Large intestine (tissue), 3 donors: ENCODE data around the gene PRICKLE1. TPM values are rescaled to one million over a fixed set of nuclear protein-coding genes. Genes with fewer than 3 reads are reported as not detected.

Experiments
- DNase-seq, 2 donors: peaks; one replicate each; pipeline versions ENCODE4 v3.0.0 to v3.0.0-alpha.2; 2013
- H3K27ac ChIP-seq: one replicate; pipeline ENCODE4 v1.5.1; 2013; ENCODE audit warnings: low read length
- H3K27me3 ChIP-seq: 2 replicates; pipeline ENCODE4 v1.6.1; 2013; ENCODE audit warnings: low read length; ENCODE audit not compliant: control insufficient read depth, insufficient read depth
- H3K36me3 ChIP-seq: 2 replicates; pipeline ENCODE4 v1.6.1; 2013; ENCODE audit warnings: low read length; ENCODE audit not compliant: control insufficient read depth, insufficient read depth
- H3K4me1 ChIP-seq: one replicate; pipeline ENCODE4 v1.6.1; 2013; ENCODE audit warnings: low read length; ENCODE audit not compliant: control insufficient read depth, insufficient read depth
- H3K4me3 ChIP-seq: one replicate; pipeline ENCODE4 v1.5.1; 2013; ENCODE audit warnings: low read length
- H3K9me3 ChIP-seq: one replicate; pipeline ENCODE4 v1.6.1; 2013; ENCODE audit warnings: mild to moderate bottlenecking, low read depth, low read length, moderate library complexity; ENCODE audit not compliant: control insufficient read depth
- WGBS: methylation state at CpG from one replicate; pipeline ENCODE4 v1.1.5; 2013; ENCODE audit warnings: low lambda C conversion rate; ENCODE audit not compliant: insufficient coverage; 5-methylcytosine and 5-hydroxymethylcytosine counted together
- polyA plus RNA-seq: library from polyadenylated mRNA; unstranded; fragments of 120-200 nt; gene quantifications from one replicate; pipeline ENCODE4 v1.2.1, GENCODE V29; 2013

Gene PRICKLE1
- polyA plus RNA-seq, 1 donor = 6.0 TPM

GRCh38 chr12:42444192-42444943 lies 145.2 kb downstream of the PRICKLE1 start:
- H3K27me3 ChIP-seq = no peaks in the 10 kb centered on the region
- 80% methylated on average over 1 of the region's 7 CpGs for WGBS
- no peak overlapping the region for H3K27ac ChIP-seq
- H3K4me3 ChIP-seq = no peak overlapping the region
- H3K4me1 ChIP-seq = peaks cover 8% of the 10 kb centered on the region
- H3K36me3 ChIP-seq = peaks cover 33% of the 10 kb centered on the region
- DNase-seq = no peak
- H3K9me3 ChIP-seq = peaks cover 7% of the 10 kb centered on the region

- peaks cover 30% of the 10 kb centered on the region for H3K36me3 ChIP-seq
- no peak for DNase-seq
- H3K9me3 ChIP-seq = peaks cover 7% of the 10 kb centered on the region
- no peaks in the 10 kb centered on the region for H3K27me3 ChIP-seq
- no peak overlapping the region for H3K4me3 ChIP-seq
- WGBS = no CpG with 5 or more reads among the region's 8 CpGs
- H3K27ac ChIP-seq = no peak overlapping the region
- H3K4me1 ChIP-seq = peaks cover 8% of the 10 kb centered on the region
Measured at GRCh38 chr12:42442888-42443287, 146.7 kb downstream of the PRICKLE1 start.

DNA sequence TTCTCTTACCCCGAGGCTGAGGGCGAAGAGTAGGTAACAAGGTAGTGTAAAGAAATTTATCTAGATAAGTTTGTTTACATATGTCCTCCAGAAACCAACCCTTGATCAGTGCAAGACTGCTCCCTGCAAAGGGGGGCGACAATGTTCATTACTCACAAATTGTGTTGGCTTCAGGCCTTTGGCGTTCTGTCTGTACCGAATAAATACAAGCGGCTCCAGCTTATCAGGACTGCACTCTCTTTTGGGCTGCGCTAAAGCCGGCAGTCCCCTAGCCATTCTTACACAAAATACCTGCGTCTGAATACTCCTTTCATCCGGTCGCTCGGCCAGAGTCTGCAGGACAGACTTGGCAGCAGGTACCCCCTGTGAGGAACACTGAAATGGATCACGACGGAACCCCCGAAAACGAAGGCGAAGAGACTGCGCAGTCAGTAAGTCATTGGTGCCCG lies 147.2 kb downstream of the PRICKLE1 start:
- H3K4me3 ChIP-seq = no peak overlapping the region
- H3K27ac ChIP-seq = peak overlapping the region; percentile 30
- H3K4me1 ChIP-seq = peaks cover 8% of the 10 kb centered on the region
- peaks cover 29% of the 10 kb centered on the region for H3K36me3 ChIP-seq
- peak; percentile 31 to 68 for DNase-seq
- peaks cover 7% of the 10 kb centered on the region for H3K9me3 ChIP-seq
- H3K27me3 ChIP-seq = no peaks in the 10 kb centered on the region
- no CpG with 5 or more reads among the region's 19 CpGs for WGBS

DNA sequence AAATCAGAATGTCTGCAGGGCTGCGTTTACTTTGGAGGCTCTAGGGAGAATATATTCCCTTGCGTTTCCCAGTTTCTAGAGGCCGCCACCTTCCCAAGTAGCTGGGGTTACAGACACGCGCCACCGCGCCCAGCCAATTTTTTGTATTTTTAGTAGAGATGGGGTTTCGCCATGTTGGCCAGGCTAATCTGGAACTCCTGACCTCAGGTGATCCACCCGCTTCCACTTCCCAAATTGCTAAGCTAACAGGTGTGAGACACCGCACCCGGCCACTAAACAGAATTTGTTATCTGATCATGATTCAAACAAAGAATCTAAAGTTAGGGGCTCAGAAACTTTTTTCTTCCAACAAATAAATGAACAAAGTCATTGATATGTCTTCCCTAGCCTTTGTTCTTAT lies 148.9 kb downstream of the PRICKLE1 start:
- Histone ChIP-seq H3K4me3 (no peak overlapping the region), H3K27ac (no peak overlapping the region), H3K27me3 (no peaks in the 10 kb centered on the region), H3K4me1 (peaks cover 8% of the 10 kb centered on the region), H3K36me3 (peaks cover 17% of the 10 kb centered on the region), H3K9me3 (peaks cover 3% of the 10 kb centered on the region)
- DNase-seq = no peak
- WGBS = 85% methylated on average over 6 of the region's 11 CpGs

- no peaks in the 10 kb centered on the region for H3K4me1 ChIP-seq
- WGBS = 100% methylated on average over 1 of the region's 5 CpGs
- H3K9me3 ChIP-seq = no peaks in the 10 kb centered on the region
- DNase-seq = no peak
- peaks cover 3% of the 10 kb centered on the region for H3K36me3 ChIP-seq
- no peaks in the 10 kb centered on the region for H3K27me3 ChIP-seq
- no peak overlapping the region for H3K4me3 ChIP-seq
- H3K27ac ChIP-seq = no peak overlapping the region
Measured at GRCh38 chr12:42432517-42433140, 156.9 kb downstream of the PRICKLE1 start.

DNA sequence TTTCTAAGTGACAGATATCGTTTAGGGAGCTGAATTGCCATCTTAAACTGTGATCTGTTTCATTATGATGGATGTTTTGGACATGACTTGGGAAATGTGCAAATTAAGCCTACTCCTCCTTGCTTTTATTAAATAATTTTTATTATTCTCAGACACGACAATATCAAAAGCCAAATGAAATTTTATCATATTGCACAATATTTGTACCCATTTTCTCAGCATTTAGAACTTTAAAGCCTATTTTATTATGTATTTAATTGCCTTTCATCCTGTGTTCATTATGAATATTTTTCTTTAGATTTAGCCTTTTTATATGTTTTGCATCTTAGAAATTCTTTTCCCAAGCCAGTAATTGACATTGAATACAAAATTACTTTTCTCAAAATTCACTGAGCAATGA lies 160.7 kb downstream of the PRICKLE1 start:
- no peaks in the 10 kb centered on the region for H3K27me3 ChIP-seq
- H3K27ac ChIP-seq = no peak overlapping the region
- H3K9me3 ChIP-seq = no peaks in the 10 kb centered on the region
- no peak for DNase-seq
- H3K4me3 ChIP-seq = no peak overlapping the region
- peaks cover 6% of the 10 kb centered on the region for H3K36me3 ChIP-seq
- no peaks in the 10 kb centered on the region for H3K4me1 ChIP-seq
- WGBS = 100% methylated on average over 1 of the region's 2 CpGs

DNA sequence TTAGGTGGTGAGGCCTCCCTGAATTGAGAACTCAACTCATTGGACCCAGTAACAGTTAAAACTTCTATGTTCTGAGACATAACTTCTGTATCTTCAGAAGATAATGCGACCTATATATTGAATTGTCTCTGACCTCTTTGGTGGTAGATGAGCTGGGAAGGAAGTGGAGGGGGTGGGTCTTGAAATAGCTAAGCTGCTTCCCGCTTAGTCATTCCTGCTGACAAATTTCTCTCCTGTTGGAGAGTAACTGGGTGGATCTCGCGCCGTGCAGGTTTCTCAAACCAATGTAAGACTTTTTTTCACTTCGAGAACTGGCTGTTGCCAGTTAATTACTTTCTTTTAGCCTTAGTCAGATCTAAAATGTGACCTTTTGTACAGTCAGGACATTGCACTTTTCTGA lies 162.8 kb downstream of the PRICKLE1 start:
- DNase-seq = no peak
- Histone ChIP-seq H3K27ac (no peak overlapping the region), H3K36me3 (peaks cover 6% of the 10 kb centered on the region), H3K4me1 (no peaks in the 10 kb centered on the region), H3K4me3 (no peak overlapping the region), H3K9me3 (no peaks in the 10 kb centered on the region), H3K27me3 (no peaks in the 10 kb centered on the region)
- WGBS = 94% methylated on average over 5 of the region's 6 CpGs

DNA sequence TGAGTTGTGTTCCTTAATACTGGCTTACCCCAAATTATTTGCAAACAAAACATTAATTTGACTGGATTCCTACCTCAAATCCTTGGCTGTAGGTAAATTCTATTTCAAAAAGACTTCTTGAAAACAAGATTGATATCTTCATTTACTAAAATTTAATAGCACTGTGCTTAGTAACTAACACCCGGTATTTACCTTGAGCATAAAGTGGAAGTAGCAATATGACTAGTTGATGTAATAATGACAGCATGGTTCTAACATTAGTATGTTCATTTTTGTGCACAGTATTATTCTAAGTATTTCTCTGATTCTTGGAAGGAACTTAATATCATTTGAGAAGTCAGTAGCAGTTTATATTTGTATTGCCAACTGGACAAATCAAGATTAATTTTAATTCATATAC lies 166.8 kb downstream of the PRICKLE1 start:
- H3K27ac ChIP-seq = no peak overlapping the region
- DNase-seq = no peak
- H3K4me3 ChIP-seq = no peak overlapping the region
- WGBS = 100% methylated on average over 1 of the region's 1 CpG
- no peaks in the 10 kb centered on the region for H3K9me3 ChIP-seq
- peaks cover 2% of the 10 kb centered on the region for H3K36me3 ChIP-seq
- H3K27me3 ChIP-seq = no peaks in the 10 kb centered on the region
- no peaks in the 10 kb centered on the region for H3K4me1 ChIP-seq

DNA sequence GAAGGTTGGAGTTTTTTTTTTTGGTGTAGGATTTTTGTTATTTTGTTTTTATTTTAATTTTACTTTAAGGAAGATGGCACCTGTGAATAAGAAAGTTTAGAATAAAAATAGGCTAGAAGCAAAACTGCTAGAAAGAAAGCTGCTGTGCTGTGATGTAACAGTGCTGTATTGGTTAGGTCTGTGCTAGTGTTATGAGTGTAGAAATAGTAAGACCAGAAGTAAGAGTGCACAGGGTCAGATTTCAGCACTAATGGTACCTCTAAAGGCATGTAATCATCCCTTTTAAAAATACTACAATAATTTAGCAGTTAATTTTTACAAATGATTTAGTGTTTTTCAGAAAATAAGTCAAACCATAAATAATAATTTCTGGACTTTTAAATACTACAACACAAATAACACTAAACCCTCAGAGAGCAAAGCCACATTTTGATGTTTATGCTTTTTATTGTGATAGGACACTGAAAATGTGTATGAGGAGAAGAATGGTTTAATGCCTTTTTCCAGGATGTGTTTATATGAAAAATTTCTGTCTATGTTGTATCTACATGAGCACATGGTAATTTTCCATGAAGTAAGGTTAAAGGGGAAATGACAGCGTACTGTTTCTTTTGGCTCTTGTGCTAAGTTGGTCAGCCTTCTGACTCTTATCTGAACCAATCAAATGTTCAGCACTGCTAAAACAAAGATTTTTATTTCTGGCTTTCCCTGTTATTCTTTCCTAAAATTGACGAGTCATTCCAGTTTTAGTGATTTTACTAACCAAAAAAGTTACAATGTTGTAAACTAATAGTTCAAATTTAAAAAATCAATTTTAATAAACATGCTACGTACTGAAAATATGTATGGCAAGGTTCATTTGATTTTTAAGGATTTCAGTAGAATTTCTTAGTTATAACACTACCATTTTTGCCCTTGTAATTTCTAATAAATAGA lies 167.4 kb downstream of the PRICKLE1 start:
- Histone ChIP-seq H3K27me3 (no peaks in the 10 kb centered on the region), H3K4me1 (no peaks in the 10 kb centered on the region), H3K4me3 (no peak overlapping the region), H3K36me3 (peaks cover 2% of the 10 kb centered on the region), H3K9me3 (no peaks in the 10 kb centered on the region), H3K27ac (no peak overlapping the region)
- DNase-seq = peak in 1 of 2 donors; percentile 10
- 83% methylated on average over 1 of the region's 3 CpGs for WGBS

- no peaks in the 10 kb centered on the region for H3K4me1 ChIP-seq
- no peak for DNase-seq
- no peaks in the 10 kb centered on the region for H3K9me3 ChIP-seq
- H3K4me3 ChIP-seq = no peak overlapping the region
- no peaks in the 10 kb centered on the region for H3K27me3 ChIP-seq
- no CpG with 5 or more reads among the region's 3 CpGs for WGBS
- no peak overlapping the region for H3K27ac ChIP-seq
- peaks cover 2% of the 10 kb centered on the region for H3K36me3 ChIP-seq
Measured at GRCh38 chr12:42420395-42420794, 169.2 kb downstream of the PRICKLE1 start.
